B cell (primary cell): ENCODE results near the gene MCRIP2. TPM values are rescaled to one million over a fixed set of nuclear protein-coding genes. Genes with fewer than 3 reads are reported as not detected.

Experiments
- ATAC-seq: fragments of 200-7000 bp; cut with Tn5 transposase; one replicate; pipeline ENCODE4 v1.10.0; 2021; ENCODE audit warnings: low read depth, mild to moderate bottlenecking, moderate number of reproducible peaks, moderate library complexity
- CTCF ChIA-PET: fragments of 350-600 bp; sonication (Branson Sonifier 250); formaldehyde crosslinking; loops from one replicate; lab custom pipeline; 2021; ENCODE audit warnings: antibody characterized with exemption, inconsistent platforms; lab: Charles Lee
- POLR2A ChIA-PET: fragments of 350-600 bp; sonication (Branson Sonifier 250); formaldehyde crosslinking; loops from one replicate; lab custom pipeline; 2021; ENCODE audit warnings: antibody characterized with exemption; lab: Charles Lee
- DNase-seq: peaks from one replicate; pipeline ENCODE4 v3.0.0; 2013
- H2AFZ ChIP-seq: 2 replicates; pipeline ENCODE4 v1.6.1; 2012; ENCODE audit warnings: mild to moderate bottlenecking, low read depth, low read length; ENCODE audit not compliant: insufficient read depth, poor library complexity, severe bottlenecking
- H3K27ac ChIP-seq, 2 donors: 1 replicate in 1 of 2; 2 replicates in 1 of 2; pipeline ENCODE4 v1.5.1; 2012 to 2013; ENCODE audit warnings: low read length in 2 of 2, mild to moderate bottlenecking in 2 of 2, moderate library complexity in 1 of 2
- H3K27me3 ChIP-seq, 4 experiments: fragments of 200-600 bp in 1 of 4; sonication (generic) in 1 of 4; replicated peaks in 1 of 4; 1 replicate in 2 of 4; 2 replicates in 2 of 4; pipeline versions ENCODE4 v1.6.1 to v1.7.0; 2013 to 2016; ENCODE audit warnings: low read length in 3 of 4, mild to moderate bottlenecking in 2 of 4, mixed read lengths in 1 of 4, moderate library complexity in 1 of 4; ENCODE audit not compliant: insufficient read depth in 4 of 4, control insufficient read depth in 3 of 4; ENCODE audit errors: control extremely low read depth in 1 of 4
- H3K36me3 ChIP-seq, 2 experiments: replicated peaks in 1 of 2; 1 replicate in 1 of 2; 2 replicates in 1 of 2; pipeline versions ENCODE4 v1.6.1 to v1.7.1; 2013; ENCODE audit warnings: low read length in 1 of 2; ENCODE audit not compliant: insufficient read depth in 2 of 2, control insufficient read depth in 1 of 2; ENCODE audit errors: control extremely low read depth in 1 of 2, extremely low read depth in 1 of 2
- H3K4me1 ChIP-seq, 2 donors: fragments of 200-600 bp in 1 of 2; sonication (generic) in 1 of 2; 1 replicate in 1 of 2; 2 replicates in 1 of 2; pipeline versions ENCODE4 v1.5.1 to v1.6.1; 2013 to 2017; ENCODE audit warnings: low read length in 2 of 2; ENCODE audit not compliant: control insufficient read depth in 2 of 2, insufficient read depth in 2 of 2
- H3K4me2 ChIP-seq: replicated peaks from 2 replicates; pipeline ENCODE3; 2012; ENCODE audit warnings: mild to moderate bottlenecking, low read depth, low read length; ENCODE audit not compliant: poor library complexity, severe bottlenecking
- H3K4me3 ChIP-seq, 5 experiments: fragments of 200-600 bp in 1 of 5; sonication (generic) in 1 of 5; 1 replicate in 3 of 5; 2 replicates in 2 of 5; pipeline versions ENCODE4 v1.5.1 to v1.7.0; 2011 to 2016; ENCODE audit warnings: low read length in 4 of 5, mild to moderate bottlenecking in 4 of 5, low read depth in 2 of 5, control low read depth in 1 of 5, moderate library complexity in 1 of 5; ENCODE audit not compliant: insufficient read depth in 1 of 5; ENCODE audit errors: control extremely low read depth in 1 of 5, extremely low read depth in 1 of 5
- H3K79me2 ChIP-seq: fragments of 200-600 bp; sonication (generic); one replicate; pipeline ENCODE4 v1.6.0; 2016; ENCODE audit warnings: low read length; ENCODE audit not compliant: control insufficient read depth, insufficient read depth
- H3K9ac ChIP-seq: fragments of 200-600 bp; sonication (generic); 2 replicates; pipeline ENCODE4 v1.6.1; 2017; ENCODE audit warnings: mild to moderate bottlenecking, low read length, moderate library complexity
- H3K9me3 ChIP-seq, 3 donors: one replicate each; pipeline versions ENCODE4 v1.6.1 to v1.7.1; 2013; ENCODE audit warnings: low read length in 2 of 3; ENCODE audit not compliant: control insufficient read depth in 2 of 3, insufficient read depth in 1 of 3; ENCODE audit errors: control extremely low read depth in 1 of 3
- H4K20me1 ChIP-seq: 2 replicates; pipeline ENCODE4 v1.6.0; 2012; ENCODE audit warnings: mild to moderate bottlenecking, low read length; ENCODE audit not compliant: insufficient read depth, control insufficient read depth, poor library complexity, severe bottlenecking
- H3K27ac Mint-ChIP-seq: one replicate; pipeline ENCODE4 v1.8.0; 2021; ENCODE audit warnings: mixed read lengths
- H3K27me3 Mint-ChIP-seq: one replicate; pipeline ENCODE4 v1.8.0; 2021; ENCODE audit warnings: mixed read lengths
- H3K4me1 Mint-ChIP-seq: one replicate; pipeline ENCODE4 v1.8.0; 2021; ENCODE audit warnings: mixed read lengths
- H3K4me3 Mint-ChIP-seq: one replicate; pipeline ENCODE4 v1.8.0; 2021; ENCODE audit warnings: mixed read lengths
- H3K9me3 Mint-ChIP-seq: one replicate; pipeline ENCODE4 v1.8.0; 2022; ENCODE audit warnings: mixed read lengths; ENCODE audit not compliant: insufficient read depth
- CTCF ChIP-seq: fragments of 200-600 bp; IDR thresholded peaks from one replicate; pipeline ENCODE4 v1.8.0; 2022; ENCODE audit warnings: antibody characterized with exemption, mild to moderate bottlenecking
- EZH2 ChIP-seq: IDR thresholded peaks from 2 replicates; pipeline ENCODE4 v1.6.1; 2012; ENCODE audit warnings: borderline replicate concordance, low read depth, mild to moderate bottlenecking, moderate library complexity, low read length; ENCODE audit not compliant: insufficient read depth, poor library complexity, severe bottlenecking
- WGBS: methylation state at CpG from one replicate; pipeline ENCODE4 v1.1.5; 2013; ENCODE audit warnings: missing lambda C conversion rate; ENCODE audit not compliant: insufficient coverage; 5-methylcytosine and 5-hydroxymethylcytosine counted together
- intact Hi-C: fragments of 100-400 bp; cut with micrococcal nuclease; formaldehyde crosslinking; loops from one replicate; pipeline ENCODE4 v1.10.0; 2022
- polyA plus RNA-seq: library from polyadenylated mRNA; depleted of rRNA; stranded (reverse); fragments of >200 nt; gene quantifications from 2 replicates; pipeline ENCODE4 v1.2.3, GENCODE V29; 2012
- total RNA-seq, 2 donors: library from RNA; stranded (reverse); fragments of 120-200 nt in 1 of 2; gene quantifications; 1 replicate in 1 of 2; 2 replicates in 1 of 2; pipeline versions ENCODE4 v1.2.3 to v1.2.4, GENCODE V29; 2013 to 2022

Gene MCRIP2
- total and polyA plus RNA-seq, 2 donors (not counting 1 experiment from before 2014, with no cell fraction given): 29.2 to 46.0 TPM

GRCh38 chr16:692356-693108 is 50.9 kb downstream of the MCRIP2 start:
- peaks cover 14% of the 10 kb centered on the region for H3K79me2 ChIP-seq
- peaks cover 37 to 42% of the 10 kb centered on the region in 2 donors for H3K4me1 ChIP-seq
- no peak for DNase-seq
- no peaks in the 10 kb centered on the region for H3K9me3 Mint-ChIP-seq
- TF ChIP-seq CTCF (no peak), EZH2 (no peak)
- H4K20me1 ChIP-seq: peaks cover 4% of the 10 kb centered on the region
- no CpG with 5 or more reads among the region's 10 CpGs for WGBS
- H3K4me2 ChIP-seq: no peak overlapping the region
- no peaks in the 10 kb centered on the region for H3K36me3 ChIP-seq
- H3K4me3 ChIP-seq: no peak overlapping the region
- H3K4me3 Mint-ChIP-seq: peak overlapping the region; percentile 55
- POLR2A ChIA-PET: no interaction called here
- no peak overlapping the region for H3K27ac ChIP-seq
- ATAC-seq: no peak
- CTCF ChIA-PET: no interaction called here
- H3K4me1 Mint-ChIP-seq: peaks cover 29% of the 10 kb centered on the region
- intact Hi-C loops: no loop called here
- H3K27me3 ChIP-seq: peaks cover 0 to 42% (median 14%) of the 10 kb centered on the region in 4 experiments
- peaks cover 17% of the 10 kb centered on the region for H3K27me3 Mint-ChIP-seq
- H3K9me3 ChIP-seq: peaks cover 0 to 28% (median 0%) of the 10 kb centered on the region in 3 donors
- H3K9ac ChIP-seq: no peak overlapping the region
- no peak overlapping the region for H3K27ac Mint-ChIP-seq
- H2AFZ ChIP-seq: no peak overlapping the region

GRCh38 chr16:693364-693763 is 51.7 kb downstream of the MCRIP2 start:
- ChIA-PET CTCF (no interaction called here), POLR2A (no interaction called here)
- Histone ChIP-seq H2AFZ (no peak overlapping the region), H3K9me3 (peaks cover 0 to 28% (median 0%) of the 10 kb centered on the region in 3 donors), H3K4me2 (peak overlapping the region; percentile 96), H3K27me3 (peaks cover 0 to 42% (median 15%) of the 10 kb centered on the region in 4 experiments), H3K4me3 (no peak overlapping the region), H4K20me1 (peaks cover 4% of the 10 kb centered on the region), H3K27ac (no peak overlapping the region), H3K36me3 (no peaks in the 10 kb centered on the region), H3K4me1 (peaks cover 37 to 42% of the 10 kb centered on the region in 2 donors), H3K79me2 (peaks cover 14% of the 10 kb centered on the region), H3K9ac (no peak overlapping the region)
- Mint-ChIP-seq H3K4me3 (peak overlapping the region; percentile 39), H3K9me3 (no peaks in the 10 kb centered on the region), H3K27ac (no peak overlapping the region), H3K4me1 (peaks cover 29% of the 10 kb centered on the region), H3K27me3 (peaks cover 17% of the 10 kb centered on the region)
- TF ChIP-seq EZH2 (no peak), CTCF (no peak)
- intact Hi-C loops: no loop called here
- WGBS: 51% methylated on average over 20 of the region's 22 CpGs
- no peak for DNase-seq
- no peak for ATAC-seq
